ENCODE measurements around the gene MAP1B.

MAP1B gene

GRCh38 chr5:72133212-72133990, 26.1 kb downstream of the MAP1B start:
- DNase-seq (ENCODE audit: low read depth in 2 of 2), result no peak

GRCh38 chr5:72134226-72134899, 27.1 kb downstream of the MAP1B start:
- no peak for DNase-seq (ENCODE audit: low read depth in 2 of 2)

GRCh38 chr5:72137826-72138409, 30.6 kb downstream of the MAP1B start:
- no peak for DNase-seq (ENCODE audit: low read depth in 2 of 2)

GRCh38 chr5:72138943-72139521, 31.8 kb downstream of the MAP1B start:
- DNase-seq (ENCODE audit: low read depth in 2 of 2), result no peak

DNA sequence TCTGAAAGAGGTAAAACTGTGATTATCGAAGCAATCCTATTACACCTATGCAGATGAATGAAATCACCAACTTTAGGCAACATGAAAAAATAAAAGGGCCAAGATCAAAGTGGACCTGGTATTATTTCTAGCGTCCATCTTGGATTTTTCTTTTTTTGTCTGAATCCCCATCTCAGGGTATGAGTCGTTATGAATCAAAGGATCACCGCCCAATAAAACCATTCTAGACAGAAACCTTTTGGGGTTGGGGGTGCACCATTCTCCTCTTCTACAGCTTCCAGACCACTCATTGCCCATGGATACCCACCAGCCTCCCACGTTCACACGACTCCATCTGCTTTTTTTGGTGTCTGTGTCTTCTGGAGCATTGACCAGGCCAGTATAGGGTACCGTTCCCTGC, 33.4 kb downstream of the MAP1B start:
- DNase-seq (ENCODE audit: low read depth in 2 of 2), result no peak

DNA sequence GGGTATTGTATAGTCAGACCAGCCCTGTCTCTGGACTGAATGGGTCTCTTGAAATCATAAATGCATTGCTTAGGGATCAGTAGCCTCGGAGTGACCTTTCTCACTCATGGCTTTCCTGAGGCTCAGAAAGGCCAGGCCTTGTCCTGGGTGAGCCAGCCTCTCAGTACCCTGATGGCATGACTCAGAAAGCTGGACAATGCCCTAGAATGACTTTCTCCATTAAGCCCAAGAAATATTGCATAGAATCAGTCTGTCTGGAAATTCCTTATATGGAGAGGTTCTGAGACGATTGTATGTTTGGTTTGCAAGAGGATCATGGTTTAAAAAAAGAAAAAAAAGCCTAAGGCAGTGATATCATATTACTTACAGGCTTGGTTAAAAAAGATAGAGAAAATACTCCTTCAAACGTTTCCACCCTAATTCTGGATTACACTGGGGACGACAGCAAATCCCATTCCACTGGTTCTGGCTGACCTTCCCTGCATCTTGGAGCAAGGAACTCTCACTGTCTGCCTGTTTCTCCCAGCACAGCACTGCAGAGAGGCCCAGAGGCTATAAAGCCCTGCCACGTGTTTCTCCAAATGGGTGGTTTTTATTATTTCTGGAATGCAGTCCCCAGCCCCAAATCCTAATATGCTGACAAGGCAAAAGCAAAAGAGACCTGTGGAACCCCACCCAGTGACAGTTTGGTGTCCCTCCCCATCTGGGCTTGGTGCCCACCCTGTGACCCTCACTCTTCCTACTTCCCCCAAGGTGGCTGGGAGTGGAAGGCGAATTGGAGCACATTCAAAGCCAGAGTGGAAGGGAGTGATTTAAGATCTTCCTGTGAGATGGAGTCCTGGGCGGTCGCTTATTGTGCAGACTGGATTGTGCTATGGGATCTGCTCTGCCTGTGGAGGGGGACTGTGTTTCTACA, 34.4 kb downstream of the MAP1B start:
- DNase-seq (ENCODE audit: low read depth in 2 of 2), result no peak

DNA sequence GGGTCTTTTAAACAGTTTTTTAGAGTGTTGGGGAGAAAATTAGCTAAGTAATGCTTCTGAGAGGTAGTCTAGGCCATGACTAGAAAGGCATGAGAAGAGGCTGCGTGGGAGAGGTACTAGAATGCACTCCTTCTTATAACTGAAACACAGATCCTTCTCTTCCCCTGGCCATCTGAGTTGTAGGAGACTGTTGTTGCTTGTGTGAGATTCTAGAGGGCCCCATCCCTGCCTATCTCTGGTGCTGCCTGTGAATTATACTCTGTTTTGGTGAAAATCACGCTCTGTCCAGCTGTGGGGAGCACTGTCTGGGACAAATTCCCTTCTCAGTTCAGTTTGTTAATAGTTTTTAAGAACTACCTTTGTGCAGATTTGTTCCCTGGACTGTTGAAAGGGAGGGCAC, 37.5 kb downstream of the MAP1B start:
- DNase-seq (ENCODE audit: low read depth in 2 of 2), result no peak

DNA sequence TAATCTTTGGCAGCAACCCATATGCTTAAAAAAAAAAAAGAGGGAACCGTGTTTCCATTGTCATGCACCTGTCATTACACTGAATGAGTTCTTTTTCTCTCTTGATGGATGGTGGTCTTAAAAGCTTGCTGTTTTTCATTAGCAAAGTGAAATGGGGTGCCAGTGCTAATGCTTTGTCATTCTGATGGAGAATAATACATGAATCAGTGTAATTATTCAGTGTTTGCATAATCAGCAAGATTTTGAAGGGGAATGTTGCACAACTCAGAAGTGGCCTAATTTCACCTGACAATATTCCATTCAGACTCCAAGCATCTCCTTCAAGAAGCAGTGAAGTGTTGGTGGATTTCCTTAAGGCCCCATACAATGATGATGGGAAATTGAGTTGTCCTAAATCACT, 38.1 kb downstream of the MAP1B start:
- no peak for DNase-seq (ENCODE audit: low read depth in 2 of 2)

DNA sequence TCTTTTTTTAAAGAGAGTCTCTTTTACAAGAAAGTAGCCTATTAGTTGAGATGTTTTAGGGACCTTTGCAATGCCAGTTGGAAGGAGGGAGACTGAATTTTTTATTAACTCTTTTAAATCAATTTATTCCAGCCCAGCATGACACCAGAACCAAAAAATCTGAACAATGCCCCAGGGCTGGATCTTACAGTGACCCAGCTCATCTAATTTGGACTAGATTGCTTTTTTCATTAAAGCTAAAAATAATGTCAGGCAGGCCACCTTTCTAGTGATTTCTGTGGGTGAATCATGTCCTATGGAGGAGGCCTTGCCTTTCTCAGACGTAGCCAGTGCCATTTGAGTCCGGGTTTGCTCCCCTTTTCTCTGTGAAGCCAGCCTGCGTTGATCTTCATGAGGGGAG, 38.8 kb downstream of the MAP1B start:
- DNase-seq (ENCODE audit: low read depth in 2 of 2), result no peak

GRCh38 chr5:72147569-72147968, 40.3 kb downstream of the MAP1B start:
- DNase-seq (ENCODE audit: low read depth in 2 of 2), result no peak

DNA sequence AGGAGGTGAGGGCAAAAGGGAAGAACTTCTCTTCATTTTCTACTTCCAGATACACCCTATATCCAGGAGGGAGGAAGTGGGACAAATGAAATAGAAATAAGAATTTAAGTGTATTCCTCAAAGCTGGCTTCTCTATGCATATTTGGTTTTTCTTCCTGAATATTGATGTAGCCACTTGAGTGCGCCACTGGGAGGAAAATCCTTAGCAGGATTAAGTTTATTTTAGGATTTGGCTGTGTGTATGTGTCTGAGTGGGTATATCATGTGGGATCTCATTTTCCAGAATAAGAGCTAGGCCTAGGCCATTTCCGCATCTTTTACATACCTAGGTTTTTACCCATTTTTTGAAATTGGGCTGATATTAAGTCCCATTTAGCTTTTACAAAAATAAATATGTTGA, 42.5 kb downstream of the MAP1B start:
- no peak for DNase-seq (ENCODE audit: low read depth in 2 of 2)

DNA sequence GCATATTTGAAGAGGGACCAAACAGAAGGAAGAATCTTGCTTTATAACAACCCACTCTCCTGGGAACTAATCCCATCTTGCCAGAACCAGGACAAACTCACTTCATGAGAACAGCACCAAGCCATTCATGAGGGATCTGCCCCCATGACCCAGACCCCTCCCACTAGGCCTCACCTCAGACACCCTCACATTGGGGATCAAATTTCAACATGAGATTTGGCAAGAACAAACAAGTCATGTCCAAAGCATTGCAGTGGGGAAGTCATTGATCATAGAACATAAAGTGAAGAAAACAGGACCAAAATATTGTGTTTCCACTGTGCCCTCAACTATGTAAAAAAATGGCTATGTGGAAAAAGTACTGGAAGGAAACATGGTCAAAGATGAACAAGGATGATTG, 43.9 kb downstream of the MAP1B start:
- no peak for DNase-seq (ENCODE audit: low read depth in 2 of 2)

GRCh38 chr5:72151646-72152045, 44.4 kb downstream of the MAP1B start:
- DNase-seq (ENCODE audit: low read depth in 2 of 2), result no peak

DNA sequence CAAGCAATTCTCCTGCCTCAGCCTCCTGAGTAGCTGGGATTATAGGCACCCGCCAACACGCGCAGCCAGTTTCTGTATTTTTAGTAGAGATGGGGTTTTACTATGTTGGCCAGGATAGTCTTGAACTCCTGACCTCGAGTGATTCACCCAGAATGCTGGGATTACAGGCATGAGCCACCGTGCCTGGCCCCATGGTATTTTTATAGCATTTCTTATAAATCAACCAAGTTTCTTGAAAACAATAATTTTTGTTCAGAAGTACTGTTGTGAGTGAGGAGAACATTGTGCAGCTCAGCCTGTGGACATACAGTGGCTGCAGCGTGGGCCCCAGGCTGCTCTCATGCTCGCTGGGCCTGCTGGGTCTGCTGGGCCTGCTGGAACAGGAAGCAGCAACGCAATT, 45.3 kb downstream of the MAP1B start:
- DNase-seq (ENCODE audit: low read depth in 2 of 2), result no peak

DNA sequence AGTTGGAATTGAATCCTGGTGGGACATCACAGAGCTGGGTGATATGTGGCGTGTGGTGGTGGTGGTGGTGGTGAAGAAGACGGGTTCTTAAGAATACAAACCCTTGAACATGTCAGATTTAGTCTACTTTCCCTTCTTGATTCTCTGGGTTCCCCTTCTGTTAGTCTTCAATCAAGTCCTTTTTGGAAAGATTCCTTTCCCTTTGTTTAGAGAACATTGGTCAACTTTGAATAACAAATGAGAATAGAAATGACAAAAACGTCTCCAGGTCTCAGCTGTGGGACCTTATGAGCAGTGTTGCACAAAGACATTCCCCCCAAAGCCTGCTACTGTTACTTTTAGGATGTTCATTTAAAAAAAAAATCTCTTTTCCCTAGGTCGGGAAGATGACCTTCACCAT, 46.3 kb downstream of the MAP1B start:
- no peak for DNase-seq (ENCODE audit: low read depth in 2 of 2)

DNA sequence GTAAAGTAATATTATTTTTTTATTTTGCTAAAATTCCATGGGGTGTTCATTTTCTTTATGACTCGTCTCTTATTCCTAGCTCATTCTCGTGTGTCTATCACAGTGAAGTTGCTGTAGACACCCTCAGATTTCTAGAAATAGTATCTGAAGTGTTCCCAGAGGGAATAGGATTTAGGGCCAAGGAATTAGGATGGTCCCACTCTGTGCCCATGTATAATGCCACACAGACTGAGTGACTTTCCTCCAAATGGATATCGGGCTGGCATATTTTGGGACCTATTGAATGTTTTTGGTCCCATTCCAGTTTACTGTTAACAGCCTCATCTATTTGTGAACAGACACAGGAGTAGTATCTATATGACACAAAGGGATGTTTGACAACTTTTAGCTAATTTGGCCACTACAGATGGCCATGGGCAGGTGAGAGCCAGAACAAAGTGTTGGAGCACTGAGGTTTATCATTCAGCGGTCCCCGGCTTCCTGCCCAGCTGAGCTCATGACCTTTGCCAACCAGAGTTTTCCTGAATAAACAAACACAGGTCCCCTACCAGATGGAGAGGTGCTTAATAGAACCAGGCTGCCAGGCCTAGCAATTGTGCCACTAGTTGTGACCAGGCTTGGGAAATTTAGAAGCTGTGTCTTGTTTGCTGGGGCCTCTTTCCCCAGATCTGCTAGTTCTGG, 46.9 kb downstream of the MAP1B start:
- no peak for DNase-seq (ENCODE audit: low read depth in 2 of 2)

DNA sequence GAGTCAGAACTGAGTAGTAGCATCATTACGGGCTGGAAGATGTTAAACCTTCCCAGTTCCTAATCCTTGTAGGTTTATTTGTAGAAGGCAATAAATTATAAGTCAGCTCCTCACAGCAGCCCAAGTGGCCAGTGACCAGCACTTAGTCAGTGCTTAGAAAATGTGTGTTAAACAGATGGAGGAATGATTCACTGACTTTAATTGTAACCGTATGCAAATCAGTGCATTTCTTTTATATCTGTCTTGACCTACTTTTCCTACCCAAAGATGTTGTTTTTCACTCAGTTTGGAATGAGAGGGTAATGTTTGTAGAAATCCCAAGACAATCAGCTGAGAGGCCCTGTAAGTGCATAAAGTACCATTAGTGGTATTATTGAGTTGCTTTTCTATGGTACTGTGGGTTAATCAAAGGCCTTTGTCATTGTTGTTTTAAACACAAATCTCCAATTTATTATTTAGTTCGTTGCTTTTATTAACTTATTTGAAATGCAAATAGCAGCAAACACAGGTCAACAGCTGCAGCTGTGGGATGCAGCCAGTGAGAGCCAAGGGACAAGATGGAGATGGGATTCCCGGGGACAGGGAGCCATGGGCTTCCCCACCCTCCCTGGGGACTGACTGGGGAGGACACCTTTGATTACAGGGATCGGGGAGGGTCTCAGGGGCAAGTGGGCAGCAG, 49.8 kb downstream of the MAP1B start:
- DNase-seq (ENCODE audit: low read depth in 2 of 2), result no peak

- DNase-seq (ENCODE audit: low read depth in 2 of 2), result no peak
Observed at GRCh38 chr5:72157625-72157962, 50.3 kb downstream of the MAP1B start.

DNA sequence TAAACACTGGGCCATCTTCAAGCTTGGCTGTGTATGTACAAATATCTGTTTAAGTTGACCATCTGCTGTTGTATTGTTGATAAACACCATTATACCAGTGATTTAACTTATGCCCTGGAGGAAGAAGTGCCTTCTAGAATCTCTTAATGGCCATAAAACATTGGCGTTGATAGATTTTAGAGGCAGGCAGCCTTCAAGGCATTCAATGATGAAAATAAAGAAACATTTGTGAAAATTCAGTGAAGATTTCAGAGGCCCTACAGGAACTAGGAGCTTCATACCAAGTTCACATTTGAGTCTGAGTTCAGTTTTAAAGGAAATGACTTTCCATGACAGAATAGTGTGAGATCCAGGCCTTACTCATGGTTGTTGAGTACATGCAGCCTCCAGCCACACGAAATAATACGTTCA, 52.2 kb downstream of the MAP1B start:
- no peak for DNase-seq (ENCODE audit: low read depth in 2 of 2)

- DNase-seq (ENCODE audit: low read depth in 2 of 2), result no peak
Observed at GRCh38 chr5:72160329-72160728, 53.1 kb downstream of the MAP1B start.

GRCh38 chr5:72160959-72161358, 53.7 kb downstream of the MAP1B start:
- no peak for DNase-seq (ENCODE audit: low read depth in 2 of 2)
